ENCODE measurements around the gene MEIOC.

Gene MEIOC

GRCh38 chr17:44708401-44709263 lies 52.4 kb downstream of the MEIOC start, which contains the start of gene DBF4B:
DBF4B (plus strand) TSS chr17:44708665; CDS start chr17:44708821, 156 bp downstream.
- DNase-seq (ENCODE audit: low read depth) = peak; percentile 94

DNA sequence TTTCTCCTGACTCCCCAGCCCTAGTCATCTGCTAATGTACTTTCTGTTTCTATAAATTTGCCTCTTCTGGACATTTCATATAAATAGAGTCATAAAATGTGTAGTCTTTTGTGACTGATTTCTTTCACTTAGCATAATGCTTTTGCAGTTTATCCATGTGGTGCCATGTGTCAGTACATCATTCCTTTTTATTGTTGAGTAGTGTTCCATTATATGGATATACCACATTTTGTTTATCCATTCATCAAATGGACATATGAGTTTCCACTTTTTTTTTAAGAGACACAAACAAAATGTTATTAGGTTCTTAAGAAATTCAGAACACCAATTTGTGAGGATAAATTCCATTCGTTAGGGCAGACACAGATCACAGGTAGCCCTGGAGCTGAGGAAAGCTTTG lies 63.2 kb downstream of the MEIOC start:
- no peak for DNase-seq (ENCODE audit: low read depth)

GRCh38 chr17:44722254-44722653 lies 66.0 kb downstream of the MEIOC start:
- DNase-seq (ENCODE audit: low read depth) = no peak

Data from iris pigment epithelial cell (primary cell).